HG03571 (cell line): Measurements from ENCODE around the gene NRXN3.

Experiments used
- ATAC-seq: cut with Tn5 transposase; IDR thresholded peaks from one replicate; pipeline ENCODE4 v1.9.1; 2021; ENCODE audit not compliant: unreplicated experiment

The NRXN3 gene

GRCh38 chr14:79899610-79900009 lies 1729.4 kb downstream of the NRXN3 start:
- ATAC-seq, result no peak

GRCh38 chr14:79904497-79904896 lies 1734.3 kb downstream of the NRXN3 start:
- no peak for ATAC-seq

DNA sequence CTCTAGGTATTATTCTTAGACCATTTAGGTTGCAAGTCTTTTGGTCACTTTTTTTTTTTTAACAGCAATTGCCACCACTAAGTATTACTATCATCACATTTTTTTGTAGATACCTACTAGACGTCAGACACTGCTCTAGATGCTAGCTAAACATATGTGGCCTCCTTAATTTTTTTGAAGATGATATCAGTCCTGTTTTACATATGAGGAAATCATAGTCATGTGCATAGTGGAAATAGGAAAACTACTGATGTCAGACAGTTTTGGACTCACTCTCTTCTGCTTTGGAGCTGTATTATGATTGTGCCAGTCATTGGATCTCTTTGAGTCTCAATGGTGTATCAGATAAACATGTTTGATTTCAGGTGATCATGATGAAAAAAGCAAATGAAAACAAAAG lies 1736.8 kb downstream of the NRXN3 start:
- ATAC-seq, result no peak

- no peak for ATAC-seq
These were observed 1739.9 kb downstream of the NRXN3 start for GRCh38 chr14:79910086-79910485.

DNA sequence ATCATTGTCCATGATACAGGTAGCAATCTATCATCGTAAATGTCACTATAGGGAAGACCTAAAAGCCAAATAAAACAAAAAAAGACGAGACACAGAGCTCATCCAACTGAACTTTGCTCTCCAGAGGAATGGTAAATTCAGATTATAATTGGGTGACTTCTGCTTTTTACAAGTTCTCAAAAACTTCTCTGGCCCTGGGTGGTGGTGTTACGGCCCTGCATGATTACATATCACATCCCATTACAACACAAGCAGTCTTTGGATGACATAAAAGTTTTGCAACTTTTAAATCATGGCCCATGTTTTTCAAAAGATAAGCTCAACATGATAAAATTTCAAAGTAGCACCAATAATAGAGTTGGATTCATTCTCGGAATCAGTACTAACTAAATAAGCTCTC lies 1741.6 kb downstream of the NRXN3 start:
- no peak for ATAC-seq

DNA sequence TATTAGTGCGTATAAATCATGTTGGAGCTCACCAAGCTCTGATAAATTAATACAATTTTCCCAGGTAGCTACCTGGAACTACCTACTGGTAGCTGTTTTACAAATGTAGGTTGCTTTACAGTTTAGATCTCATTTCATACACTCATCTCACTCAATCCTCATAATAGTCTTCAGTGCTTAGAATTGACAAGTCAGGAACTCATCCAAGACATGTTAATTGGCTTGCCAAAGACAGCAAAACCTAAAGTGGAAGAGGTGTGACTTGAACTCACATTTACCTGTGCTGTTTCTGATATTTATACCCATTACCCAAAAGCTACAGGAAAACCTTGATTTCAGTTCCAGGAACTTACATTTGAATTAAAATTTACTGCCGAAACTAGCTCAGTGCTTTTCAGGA lies 1744.4 kb downstream of the NRXN3 start:
- no peak for ATAC-seq

GRCh38 chr14:79915406-79915805 lies 1745.2 kb downstream of the NRXN3 start:
- ATAC-seq, result no peak

DNA sequence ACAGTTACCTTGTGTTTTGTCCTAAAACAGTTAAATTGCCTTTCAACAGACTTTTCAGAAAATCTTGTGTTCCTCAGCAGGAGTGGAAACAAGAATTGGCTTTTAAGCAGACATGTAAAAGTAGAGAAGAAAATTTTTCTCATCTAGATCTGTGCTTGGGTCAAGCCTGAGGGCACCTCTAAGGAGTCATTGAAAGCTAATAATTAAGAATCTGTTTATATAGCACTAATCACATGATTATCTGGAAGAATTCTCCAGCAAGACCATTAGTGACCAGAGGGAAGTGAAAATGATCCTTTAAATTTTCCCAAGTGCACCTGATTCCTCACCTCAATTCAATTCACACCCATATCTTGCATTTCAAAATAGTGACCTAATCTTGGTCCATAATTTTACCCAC lies 1746.1 kb downstream of the NRXN3 start:
- no peak for ATAC-seq

DNA sequence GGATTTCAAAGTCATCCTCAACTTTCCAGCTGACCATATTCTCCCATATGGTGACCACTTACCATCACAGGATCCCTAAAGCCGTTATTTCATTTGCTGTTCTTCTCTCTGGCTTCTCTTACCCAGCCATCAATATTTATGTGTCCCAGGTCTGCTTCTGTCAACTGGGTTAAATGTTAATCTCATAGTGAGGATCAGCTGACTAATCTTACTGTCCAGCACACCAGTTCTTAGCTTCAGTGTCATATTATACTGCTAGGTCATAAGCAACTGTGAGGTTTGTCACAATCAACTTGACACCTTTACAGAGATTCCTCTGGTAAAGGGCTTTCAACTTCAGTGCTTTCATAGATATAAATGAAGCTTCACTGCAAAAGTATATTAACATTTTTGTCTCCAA lies 1746.7 kb downstream of the NRXN3 start:
- no peak for ATAC-seq
